Measurements from ENCODE around the gene MPPED2.

The MPPED2 gene

GRCh38 chr11:30453705-30454104, 132.4 kb downstream of the MPPED2 start:
- DNase-seq (ENCODE audit: low spot score), result no peak

- no peak for DNase-seq (ENCODE audit: low spot score)
Measured at GRCh38 chr11:30452842-30453241, 133.3 kb downstream of the MPPED2 start.

- no peak for DNase-seq (ENCODE audit: low spot score)
Measured at GRCh38 chr11:30452114-30452513, 134.0 kb downstream of the MPPED2 start.

GRCh38 chr11:30451626-30452025, 134.5 kb downstream of the MPPED2 start:
- no peak for DNase-seq (ENCODE audit: low spot score)

GRCh38 chr11:30451167-30451566, 135.0 kb downstream of the MPPED2 start:
- DNase-seq (ENCODE audit: low spot score), result no peak

- DNase-seq (ENCODE audit: low spot score), result no peak
Measured at GRCh38 chr11:30447058-30447640, 139.0 kb downstream of the MPPED2 start.

- no peak for DNase-seq (ENCODE audit: low spot score)
Measured at GRCh38 chr11:30446520-30446919, 139.6 kb downstream of the MPPED2 start.

GRCh38 chr11:30445056-30445455, 141.1 kb downstream of the MPPED2 start:
- no peak for DNase-seq (ENCODE audit: low spot score)

- no peak for DNase-seq (ENCODE audit: low spot score)
Measured at GRCh38 chr11:30440510-30440909, 145.6 kb downstream of the MPPED2 start.

- no peak for DNase-seq (ENCODE audit: low spot score)
Measured at GRCh38 chr11:30436801-30437200, 149.4 kb downstream of the MPPED2 start.

GRCh38 chr11:30435488-30435887, 150.7 kb downstream of the MPPED2 start:
- no peak for DNase-seq (ENCODE audit: low spot score)

- no peak for DNase-seq (ENCODE audit: low spot score)
Measured at GRCh38 chr11:30434901-30435300, 151.3 kb downstream of the MPPED2 start.

- no peak for DNase-seq (ENCODE audit: low spot score)
Measured at GRCh38 chr11:30433831-30434230, 152.3 kb downstream of the MPPED2 start.

- DNase-seq (ENCODE audit: low spot score), result no peak
Measured at GRCh38 chr11:30432716-30433115, 153.4 kb downstream of the MPPED2 start.

- DNase-seq (ENCODE audit: low spot score), result no peak
Measured at GRCh38 chr11:30432178-30432577, 154.0 kb downstream of the MPPED2 start.

- no peak for DNase-seq (ENCODE audit: low spot score)
Measured at GRCh38 chr11:30431127-30431814, 154.9 kb downstream of the MPPED2 start.

- DNase-seq (ENCODE audit: low spot score), result no peak
Measured at GRCh38 chr11:30429550-30429949, 156.6 kb downstream of the MPPED2 start.

- DNase-seq (ENCODE audit: low spot score), result no peak
Measured at GRCh38 chr11:30426781-30427180, 159.4 kb downstream of the MPPED2 start.

GRCh38 chr11:30424844-30425243, 161.3 kb downstream of the MPPED2 start:
- no peak for DNase-seq (ENCODE audit: low spot score)

GRCh38 chr11:30424321-30424720, 161.8 kb downstream of the MPPED2 start:
- DNase-seq (ENCODE audit: low spot score), result no peak

GRCh38 chr11:30423886-30424285, 162.3 kb downstream of the MPPED2 start:
- no peak for DNase-seq (ENCODE audit: low spot score)

- no peak for DNase-seq (ENCODE audit: low spot score)
Measured at GRCh38 chr11:30423279-30423648, 162.9 kb downstream of the MPPED2 start.

- DNase-seq (ENCODE audit: low spot score), result no peak
Measured at GRCh38 chr11:30422447-30423278, 163.5 kb downstream of the MPPED2 start.
